HepG2 (cell line): ENCODE data around the gene HSP90AB1. TPM values are rescaled to one million over a fixed set of nuclear protein-coding genes. Genes with fewer than 3 reads are reported as not detected.

ENCODE experiments used
- ATAC-seq: fragments of 200-7000 bp; cut with Tn5 transposase; 3 replicates; pipeline ENCODE4 v1.9.1; 2020; ENCODE audit warnings: mild to moderate bottlenecking, moderate library complexity
- BruUV-seq: library from RNA; stranded (reverse); fragments of 400-500 nt; replicated peaks from 2 replicates; lab custom pipeline; 2021; lab: Mats Ljungman, UMichigan
- CTCF ChIA-PET: fragments of 300-600 bp; formaldehyde crosslinking; extraction: SDS; loops from one replicate; lab custom pipeline; 2021; ENCODE audit warnings: low total read pairs, inconsistent platforms, low intra/inter-chr PET ratio; lab: Yijun Ruan, JAX
- POLR2A ChIA-PET: fragments of 350-600 bp; sonication (Branson Sonifier 250); formaldehyde crosslinking; loops from one replicate; lab custom pipeline; 2020; ENCODE audit warnings: antibody characterized with exemption, inconsistent platforms; lab: Yijun Ruan, JAX
- DNase-seq: peaks from one replicate; pipeline ENCODE4 v3.0.0-alpha.2; 2015; ENCODE audit warnings: low spot score
- FAIRE-seq: peaks from 3 replicates; lab custom pipeline; 2011; peaks lifted over from hg19 to GRCh38; lab: Jason Lieb, UNC
- H2AFZ ChIP-seq: one replicate; pipeline ENCODE4 v1.6.1; 2011; ENCODE audit warnings: low read length, inconsistent platforms
- H3K27ac ChIP-seq: fragments of 300-600 bp; 3 replicates; pipeline ENCODE4 v1.8.0; 2011; ENCODE audit warnings: mixed run types, mild to moderate bottlenecking, mixed read lengths, low read length, inconsistent platforms; ENCODE audit not compliant: insufficient read depth; ENCODE audit errors: extremely low read length
- H3K27me3 ChIP-seq, 2 experiments: fragments of 200-600 bp in 1 of 2; 2 replicates in 1 of 2; 3 replicates in 1 of 2; pipeline versions ENCODE4 v1.6.0 to v1.8.0; 2011; ENCODE audit warnings: low read length in 2 of 2, mild to moderate bottlenecking in 2 of 2, moderate library complexity in 2 of 2, inconsistent platforms in 1 of 2; ENCODE audit not compliant: insufficient read depth in 2 of 2, control insufficient read depth in 1 of 2
- H3K36me3 ChIP-seq, 2 experiments: fragments of 200-600 bp in 1 of 2; replicated peaks in 1 of 2; 2 replicates in 1 of 2; 3 replicates in 1 of 2; pipeline versions ENCODE4 v1.5.1 to v1.8.0; 2011; ENCODE audit warnings: low read length in 2 of 2, inconsistent platforms in 1 of 2; ENCODE audit not compliant: insufficient read depth in 2 of 2, control insufficient read depth in 1 of 2
- H3K4me1 ChIP-seq: 2 replicates; pipeline ENCODE4 v1.5.1; 2012; ENCODE audit warnings: low read length, inconsistent platforms; ENCODE audit not compliant: insufficient read depth
- H3K4me2 ChIP-seq: 2 replicates; pipeline ENCODE4 v1.6.0; 2011; ENCODE audit warnings: low read depth, low read length, inconsistent platforms
- H3K4me3 ChIP-seq, 3 experiments: fragments of 200-600 bp in 1 of 3; sonication (generic), shearing (Covaris generic) in 1 of 3; replicated peaks in 1 of 3; 2 replicates each; pipeline ENCODE4 v1.5.1; 2011 to 2016; ENCODE audit warnings: low read length in 3 of 3, inconsistent platforms in 2 of 3, low read depth in 2 of 3, mild to moderate bottlenecking in 2 of 3, control low read depth in 1 of 3, mixed read lengths in 1 of 3; ENCODE audit not compliant: insufficient read depth in 1 of 3
- H3K79me2 ChIP-seq: one replicate; pipeline ENCODE4 v1.6.1; 2011; ENCODE audit warnings: low read length, inconsistent platforms; ENCODE audit not compliant: insufficient read depth
- H3K9ac ChIP-seq: 2 replicates; pipeline ENCODE4 v1.6.0; 2011; ENCODE audit warnings: mild to moderate bottlenecking, low read depth, low read length, inconsistent platforms; ENCODE audit not compliant: insufficient read depth
- H3K9me3 ChIP-seq: 2 replicates; pipeline ENCODE4 v1.5.1; 2012; ENCODE audit warnings: mild to moderate bottlenecking, low read length
- H4K20me1 ChIP-seq: 2 replicates; pipeline ENCODE4 v1.6.0; 2011; ENCODE audit warnings: inconsistent platforms, mild to moderate bottlenecking, low read length, moderate library complexity; ENCODE audit not compliant: insufficient read depth
- ARID3A ChIP-seq: IDR thresholded peaks from 2 replicates; pipeline ENCODE4 v1.6.1; 2012; ENCODE audit warnings: low read depth, low read length, improper control_type of control experiment
- CBX5 ChIP-seq: sonication (generic); formaldehyde crosslinking; IDR thresholded peaks from 2 replicates; pipeline ENCODE4 v1.4.0; 2020; ENCODE audit warnings: missing genetic modification reagents, borderline replicate concordance
- NAIF1 ChIP-seq: sonication (generic); formaldehyde crosslinking; IDR thresholded peaks from 2 replicates; pipeline ENCODE4 v1.5.0; 2020; ENCODE audit warnings: mild to moderate bottlenecking, missing genetic modification reagents, borderline replicate concordance
- SALL2 ChIP-seq: sonication (generic); formaldehyde crosslinking; IDR thresholded peaks from 2 replicates; pipeline ENCODE4 v1.8.1; 2023; ENCODE audit warnings: mild to moderate bottlenecking, missing genetic modification reagents, inconsistent platforms
- ZNF572 ChIP-seq: sonication (generic); formaldehyde crosslinking; IDR thresholded peaks from 2 replicates; pipeline ENCODE4 v1.5.1; 2020; ENCODE audit warnings: mild to moderate bottlenecking, missing genetic modification reagents
- ZNF710 ChIP-seq: sonication (generic); formaldehyde crosslinking; IDR thresholded peaks from 2 replicates; pipeline ENCODE4 v1.5.0; 2020; ENCODE audit warnings: mild to moderate bottlenecking, missing genetic modification reagents, borderline replicate concordance
- ZNF737 ChIP-seq: sonication (generic); formaldehyde crosslinking; IDR thresholded peaks from 2 replicates; pipeline ENCODE4 v1.5.0; 2020; ENCODE audit warnings: missing genetic modification reagents, mild to moderate bottlenecking, borderline replicate concordance
- WGBS: methylation state at CpG from one replicate; pipeline ENCODE4 v1.1.6; 2017; ENCODE audit warnings: low lambda C conversion rate; 5-methylcytosine and 5-hydroxymethylcytosine counted together
- in situ Hi-C: cut with HindIII; loops from 2 replicates; pipeline ENCODE4 v1.10.0; 2017; ENCODE audit warnings: low pct_unique_long_range_greater_than_20kb; ENCODE audit not compliant: extremely low pct_ligation_motif_present
- intact Hi-C: fragments of 100-400 bp; cut with micrococcal nuclease; formaldehyde crosslinking; loops from one replicate; pipeline ENCODE4 v1.10.0; 2022; ENCODE audit not compliant: unreplicated experiment
- polyA plus RNA-seq, 8 experiments: library from polyadenylated mRNA; depleted of rRNA in 3 of 8; stranded (reverse) in 7 of 8; unstranded in 1 of 8; fragments of >200 nt; fragmentation: Illumina TruSeq in 4 of 8; extraction: Trizol in 4 of 8; gene quantifications; 2 replicates each; pipeline versions ENCODE4 v1.2.1 to v1.2.3, GENCODE V29; 2011 to 2016; ENCODE audit warnings: low read depth in 4 of 8, missing spikeins in 1 of 8, mixed read lengths in 1 of 8; ENCODE audit not compliant: insufficient read depth in 1 of 8
- total RNA-seq, 5 experiments: library from RNA; depleted of rRNA; stranded (reverse); fragments of >200 nt; fragmentation: Illumina TruSeq; extraction: Trizol; gene quantifications; 2 replicates each; pipeline ENCODE4 v1.2.3, GENCODE V29; 2016; ENCODE audit warnings: low read depth in 1 of 5
- TF ChIP-seq, protein P1 (sequence below): fragments of 450-650 bp; IDR thresholded peaks from 2 replicates; pipeline ENCODE4 v1.6.1; 2017
- TF ChIP-seq, protein P2 (sequence below): sonication (generic); formaldehyde crosslinking; IDR thresholded peaks from 2 replicates; pipeline ENCODE4 v1.5.1; 2020; ENCODE audit warnings: missing genetic modification reagents, mild to moderate bottlenecking, borderline replicate concordance
- TF ChIP-seq, protein P3 (sequence below): IDR thresholded peaks from 2 replicates; pipeline ENCODE4 v1.6.1; 2012; ENCODE audit warnings: inconsistent platforms
- TF ChIP-seq, protein P4 (sequence below): sonication (generic); formaldehyde crosslinking; IDR thresholded peaks from 2 replicates; pipeline ENCODE4 v1.4.0; 2020; ENCODE audit warnings: mild to moderate bottlenecking, missing genetic modification reagents

The HSP90AB1 gene
- total and polyA plus RNA-seq, 2 of the 13 experiments (the other 11 are each of a cell fraction or from before 2014, with no cell fraction given), result 1,325 to 1,472 TPM

GRCh38 chr6:44237021-44237812 is 9.7 kb upstream of the HSP90AB1 start:
- peak overlapping the region; percentile 57 for H3K27ac ChIP-seq
- H3K4me1 ChIP-seq, result peaks cover 62% of the 10 kb centered on the region
- H3K4me3 ChIP-seq, result peak overlapping the region; percentile 53 to 78 (median 60); a peak in 5 of 6 replicates
- POLR2A ChIA-PET, result interaction anchor here (0.7 to 3.7 kb wide), 18 partner anchors 9 to 522 kb away, joined by 3 to 62 read pairs (median 4); partner anchors contain the start of genes HSP90AB1, MYMX and SLC29A1
- peak overlapping the region; percentile 90 for H3K4me2 ChIP-seq
- CTCF ChIA-PET, result interaction anchor here (1.3 to 5.3 kb wide), 3 partner anchors 64 to 141 kb away, joined by 3 to 36 read pairs (median 12); no protein-coding TSS in a partner anchor
- no peaks in the 10 kb centered on the region for H3K9me3 ChIP-seq
- H4K20me1 ChIP-seq, result no peaks in the 10 kb centered on the region
- ATAC-seq (peak; percentile 89), DNase-seq (peak; percentile 98), FAIRE-seq (peak; percentile 90)
- 24% methylated on average over 17 of the region's 22 CpGs for WGBS
- peak overlapping the region; percentile 63 for H3K9ac ChIP-seq
- peaks cover under 1 to 8% of the 10 kb centered on the region in 2 experiments for H3K36me3 ChIP-seq
- no peaks in the 10 kb centered on the region for H3K79me2 ChIP-seq
- in situ Hi-C loops (loop anchor here (5.0 kb wide), 1 partner anchor 135 kb away; no protein-coding TSS in a partner anchor), intact Hi-C loops (loop anchor here (5.0 kb wide), 1 partner anchor 125 kb away; no protein-coding TSS in a partner anchor)
- TSS peak; percentile 96 for BruUV-seq
- no peak overlapping the region for H2AFZ ChIP-seq
- no peaks in the 10 kb centered on the region for H3K27me3 ChIP-seq
- TF ChIP-seq, protein P1, sequence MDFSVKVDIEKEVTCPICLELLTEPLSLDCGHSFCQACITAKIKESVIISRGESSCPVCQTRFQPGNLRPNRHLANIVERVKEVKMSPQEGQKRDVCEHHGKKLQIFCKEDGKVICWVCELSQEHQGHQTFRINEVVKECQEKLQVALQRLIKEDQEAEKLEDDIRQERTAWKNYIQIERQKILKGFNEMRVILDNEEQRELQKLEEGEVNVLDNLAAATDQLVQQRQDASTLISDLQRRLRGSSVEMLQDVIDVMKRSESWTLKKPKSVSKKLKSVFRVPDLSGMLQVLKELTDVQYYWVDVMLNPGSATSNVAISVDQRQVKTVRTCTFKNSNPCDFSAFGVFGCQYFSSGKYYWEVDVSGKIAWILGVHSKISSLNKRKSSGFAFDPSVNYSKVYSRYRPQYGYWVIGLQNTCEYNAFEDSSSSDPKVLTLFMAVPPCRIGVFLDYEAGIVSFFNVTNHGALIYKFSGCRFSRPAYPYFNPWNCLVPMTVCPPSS, result no peak
- TF ChIP-seq ZNF737 (CRISPR knock-in tag) (no peak; the same call in 1 of the 2 replicates), ZNF710 (no peak), SALL2 (no peak), NAIF1 (CRISPR knock-in tag) (no peak), ZNF572 (CRISPR knock-in tag) (peak; percentile 54; the same call in 1 of the 2 replicates), ARID3A (peak; percentile 58; the same call in 1 of the 2 replicates), CBX5 (CRISPR knock-in tag) (no peak; the same call in 1 of the 2 replicates)
- TF ChIP-seq, protein P2, sequence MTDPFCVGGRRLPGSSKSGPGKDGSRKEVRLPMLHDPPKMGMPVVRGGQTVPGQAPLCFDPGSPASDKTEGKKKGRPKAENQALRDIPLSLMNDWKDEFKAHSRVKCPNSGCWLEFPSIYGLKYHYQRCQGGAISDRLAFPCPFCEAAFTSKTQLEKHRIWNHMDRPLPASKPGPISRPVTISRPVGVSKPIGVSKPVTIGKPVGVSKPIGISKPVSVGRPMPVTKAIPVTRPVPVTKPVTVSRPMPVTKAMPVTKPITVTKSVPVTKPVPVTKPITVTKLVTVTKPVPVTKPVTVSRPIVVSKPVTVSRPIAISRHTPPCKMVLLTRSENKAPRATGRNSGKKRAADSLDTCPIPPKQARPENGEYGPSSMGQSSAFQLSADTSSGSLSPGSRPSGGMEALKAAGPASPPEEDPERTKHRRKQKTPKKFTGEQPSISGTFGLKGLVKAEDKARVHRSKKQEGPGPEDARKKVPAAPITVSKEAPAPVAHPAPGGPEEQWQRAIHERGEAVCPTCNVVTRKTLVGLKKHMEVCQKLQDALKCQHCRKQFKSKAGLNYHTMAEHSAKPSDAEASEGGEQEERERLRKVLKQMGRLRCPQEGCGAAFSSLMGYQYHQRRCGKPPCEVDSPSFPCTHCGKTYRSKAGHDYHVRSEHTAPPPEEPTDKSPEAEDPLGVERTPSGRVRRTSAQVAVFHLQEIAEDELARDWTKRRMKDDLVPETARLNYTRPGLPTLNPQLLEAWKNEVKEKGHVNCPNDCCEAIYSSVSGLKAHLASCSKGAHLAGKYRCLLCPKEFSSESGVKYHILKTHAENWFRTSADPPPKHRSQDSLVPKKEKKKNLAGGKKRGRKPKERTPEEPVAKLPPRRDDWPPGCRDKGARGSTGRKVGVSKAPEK, result 0 out of 2 replicates have a peak, but pooled peaks have one; percentile 34
- TF ChIP-seq, protein P3, sequence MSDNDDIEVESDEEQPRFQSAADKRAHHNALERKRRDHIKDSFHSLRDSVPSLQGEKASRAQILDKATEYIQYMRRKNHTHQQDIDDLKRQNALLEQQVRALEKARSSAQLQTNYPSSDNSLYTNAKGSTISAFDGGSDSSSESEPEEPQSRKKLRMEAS, result peak; percentile 77
- TF ChIP-seq, protein P4, sequence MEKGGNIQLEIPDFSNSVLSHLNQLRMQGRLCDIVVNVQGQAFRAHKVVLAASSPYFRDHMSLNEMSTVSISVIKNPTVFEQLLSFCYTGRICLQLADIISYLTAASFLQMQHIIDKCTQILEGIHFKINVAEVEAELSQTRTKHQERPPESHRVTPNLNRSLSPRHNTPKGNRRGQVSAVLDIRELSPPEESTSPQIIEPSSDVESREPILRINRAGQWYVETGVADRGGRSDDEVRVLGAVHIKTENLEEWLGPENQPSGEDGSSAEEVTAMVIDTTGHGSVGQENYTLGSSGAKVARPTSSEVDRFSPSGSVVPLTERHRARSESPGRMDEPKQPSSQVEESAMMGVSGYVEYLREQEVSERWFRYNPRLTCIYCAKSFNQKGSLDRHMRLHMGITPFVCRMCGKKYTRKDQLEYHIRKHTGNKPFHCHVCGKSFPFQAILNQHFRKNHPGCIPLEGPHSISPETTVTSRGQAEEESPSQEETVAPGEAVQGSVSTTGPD (CRISPR knock-in tag), result no peak
